Subcutaneous adipose tissue (tissue), 4 donors: Measurements from ENCODE around the gene TXNDC5. TPM values are rescaled to one million over a fixed set of nuclear protein-coding genes. Genes with fewer than 3 reads are reported as not detected.

Experiments used
- CTCF ChIP-seq: fragments of 450-650 bp; IDR thresholded peaks from one replicate; pipeline ENCODE4 v1.5.1; 2016; ENCODE audit warnings: low read depth, mild to moderate bottlenecking, control low read depth, antibody characterized with exemption, moderate library complexity
- total RNA-seq, 4 donors: library from RNA; depleted of rRNA; stranded (reverse); fragments of >200 nt; gene quantifications; one replicate each; pipeline ENCODE4 v1.1.0, GENCODE V29; 2016

TXNDC5 gene
- total RNA-seq, 4 donors from 2014 or later, result 134 to 170 (median 153) TPM

DNA sequence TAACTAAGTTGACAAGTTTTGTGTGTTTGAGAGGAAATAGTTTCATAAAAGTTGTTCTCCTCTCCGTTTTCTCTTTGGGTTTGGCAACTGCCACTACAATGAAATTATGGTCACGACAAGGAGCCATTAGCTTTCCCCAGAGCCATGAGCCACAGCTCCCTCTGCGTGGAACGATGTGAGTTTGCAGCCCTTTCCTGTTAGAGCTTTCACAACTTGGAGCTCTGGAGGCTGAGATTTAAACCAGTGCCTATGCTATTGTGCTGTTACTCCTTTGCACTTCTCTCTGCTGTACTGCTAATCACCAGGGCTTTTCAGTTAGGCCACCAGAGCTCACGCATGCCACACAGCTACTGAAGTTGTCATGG, 29.3 kb upstream of the TXNDC5 start:
- TF ChIP-seq CTCF, result no peak

GRCh38 chr6:7939184-7939863, 28.7 kb upstream of the TXNDC5 start:
- no peak for TF ChIP-seq CTCF

DNA sequence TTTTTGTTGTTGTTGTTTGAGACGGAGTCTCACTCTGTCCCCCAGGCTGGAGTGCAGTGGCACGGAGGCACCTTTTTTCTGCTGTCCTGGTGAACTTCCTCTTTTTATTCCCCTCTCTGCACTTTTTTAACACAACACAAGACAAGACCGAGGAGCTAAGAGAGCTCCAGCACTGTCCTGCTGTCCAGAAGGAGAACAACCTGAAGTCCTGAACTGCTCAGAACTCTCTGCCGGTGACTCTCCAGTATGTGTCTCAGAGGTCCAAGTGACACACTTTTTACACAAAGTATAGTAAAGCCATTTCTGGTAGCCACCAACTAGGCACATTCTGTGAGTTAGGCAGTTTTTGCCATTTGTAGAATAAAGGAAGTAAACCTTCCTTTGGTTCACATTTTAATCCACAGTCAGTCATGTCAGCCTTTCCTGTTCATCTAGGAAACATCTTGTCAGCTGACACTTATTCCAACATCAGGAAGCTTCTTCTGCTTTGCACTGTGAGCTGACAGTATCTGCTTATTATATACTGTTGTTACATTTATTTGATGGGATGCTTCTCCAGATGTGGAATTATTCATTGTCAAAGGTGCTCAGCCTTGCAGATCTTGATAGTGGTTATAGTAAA, 28.1 kb upstream of the TXNDC5 start:
- TF ChIP-seq CTCF, result no peak

GRCh38 chr6:7933794-7934193, 23.2 kb upstream of the TXNDC5 start:
- no peak for TF ChIP-seq CTCF

GRCh38 chr6:7932625-7933024, 22.0 kb upstream of the TXNDC5 start:
- TF ChIP-seq CTCF, result no peak

DNA sequence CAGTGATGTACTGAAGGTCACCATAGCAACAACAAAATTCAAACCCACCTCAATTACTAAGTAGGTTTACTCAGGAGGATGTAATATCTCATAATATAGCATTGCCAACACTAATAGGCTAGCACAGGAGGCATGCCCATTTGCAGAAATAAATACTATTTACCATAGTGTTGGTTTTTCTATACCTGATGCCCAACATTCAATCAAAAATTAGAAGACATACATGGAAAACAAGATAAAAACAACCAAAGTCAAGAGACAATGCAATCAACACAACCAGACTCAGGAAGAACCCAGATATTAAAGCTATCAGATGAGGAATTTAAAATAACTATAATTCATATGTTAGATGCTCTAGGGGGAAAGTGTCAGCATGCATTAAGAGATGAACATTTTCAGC, 14.3 kb upstream of the TXNDC5 start:
- TF ChIP-seq CTCF, result no peak

DNA sequence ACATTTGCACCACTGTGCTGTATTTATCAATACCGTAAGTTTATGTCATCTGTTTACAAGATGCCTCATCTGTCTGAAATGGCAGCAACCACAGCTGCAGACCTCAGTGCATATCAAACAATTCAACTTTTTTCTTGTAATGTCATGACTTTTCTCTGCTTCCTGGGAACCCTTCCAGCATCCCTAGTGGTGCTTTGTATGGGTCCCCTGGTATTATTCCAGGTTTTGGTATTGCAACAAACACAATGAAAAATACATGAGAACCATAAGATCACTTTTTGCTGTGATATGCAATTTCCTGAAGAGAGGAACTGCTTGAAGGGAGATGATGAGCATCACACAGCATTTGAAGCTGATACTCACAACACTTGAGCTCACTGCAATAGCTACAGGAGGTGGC, 12.0 kb upstream of the TXNDC5 start:
- no peak for TF ChIP-seq CTCF
